Astrocyte of the spinal cord (primary cell): ENCODE results near the gene ANKMY1.

Source experiments
- DNase-seq: peaks from one replicate; pipeline ENCODE4 v3.0.0; 2011; ENCODE audit warnings: low read depth, low spot score
- H3K4me3 ChIP-seq: 2 replicates; pipeline ENCODE4 v1.5.1; 2011; ENCODE audit warnings: low read depth, mild to moderate bottlenecking, low read length, moderate library complexity
- CTCF ChIP-seq: IDR thresholded peaks from 2 replicates; pipeline ENCODE4 v1.5.1; 2012; ENCODE audit warnings: low read depth, mild to moderate bottlenecking, low read length, inconsistent platforms
- in situ Hi-C: cut with HindIII; loops from 2 replicates; pipeline ENCODE4 v1.10.0; 2017; ENCODE audit warnings: low sequenced_read_pairs

The ANKMY1 gene

GRCh38 chr2:240593703-240594451 is 36.1 kb upstream of the ANKMY1 start:
- DNase-seq: no peak
- H3K4me3 ChIP-seq: no peak overlapping the region
- no peak for TF ChIP-seq CTCF
- in situ Hi-C loops: no loop called here

GRCh38 chr2:240593026-240593702 is 35.4 kb upstream of the ANKMY1 start:
- no peak for DNase-seq
- in situ Hi-C loops: no loop called here
- H3K4me3 ChIP-seq: no peak overlapping the region

GRCh38 chr2:240591784-240592183 is 34.0 kb upstream of the ANKMY1 start:
- H3K4me3 ChIP-seq: no peak overlapping the region
- in situ Hi-C loops: no loop called here
- TF ChIP-seq CTCF: no peak
- DNase-seq: no peak

More at GRCh38 chr2:240593026-240593702, 35.4 kb upstream of the ANKMY1 start:
- no peak for TF ChIP-seq CTCF

- H3K4me3 ChIP-seq: no peak overlapping the region
- DNase-seq: no peak
- TF ChIP-seq CTCF: no peak
- in situ Hi-C loops: no loop called here
Observed at GRCh38 chr2:240591226-240591625, 33.4 kb upstream of the ANKMY1 start.

GRCh38 chr2:240590681-240591111 is 32.9 kb upstream of the ANKMY1 start:
- H3K4me3 ChIP-seq: no peak overlapping the region
- in situ Hi-C loops: no loop called here
- TF ChIP-seq CTCF: no peak
- no peak for DNase-seq

- no peak for DNase-seq
- TF ChIP-seq CTCF: no peak
- no peak overlapping the region for H3K4me3 ChIP-seq
- in situ Hi-C loops: no loop called here
Observed at GRCh38 chr2:240589850-240590525, 32.2 kb upstream of the ANKMY1 start.
